ENCODE data around the gene PRTN3.
A peak's percentile ranks its signal among the peaks of the same experiment; 100 is the strongest.
"Not testable (repeated sequence)": the region's sequence is repeated elsewhere in the genome, so short reads cannot be mapped to it uniquely, and the experiment has no call there.

The PRTN3 gene

DNA sequence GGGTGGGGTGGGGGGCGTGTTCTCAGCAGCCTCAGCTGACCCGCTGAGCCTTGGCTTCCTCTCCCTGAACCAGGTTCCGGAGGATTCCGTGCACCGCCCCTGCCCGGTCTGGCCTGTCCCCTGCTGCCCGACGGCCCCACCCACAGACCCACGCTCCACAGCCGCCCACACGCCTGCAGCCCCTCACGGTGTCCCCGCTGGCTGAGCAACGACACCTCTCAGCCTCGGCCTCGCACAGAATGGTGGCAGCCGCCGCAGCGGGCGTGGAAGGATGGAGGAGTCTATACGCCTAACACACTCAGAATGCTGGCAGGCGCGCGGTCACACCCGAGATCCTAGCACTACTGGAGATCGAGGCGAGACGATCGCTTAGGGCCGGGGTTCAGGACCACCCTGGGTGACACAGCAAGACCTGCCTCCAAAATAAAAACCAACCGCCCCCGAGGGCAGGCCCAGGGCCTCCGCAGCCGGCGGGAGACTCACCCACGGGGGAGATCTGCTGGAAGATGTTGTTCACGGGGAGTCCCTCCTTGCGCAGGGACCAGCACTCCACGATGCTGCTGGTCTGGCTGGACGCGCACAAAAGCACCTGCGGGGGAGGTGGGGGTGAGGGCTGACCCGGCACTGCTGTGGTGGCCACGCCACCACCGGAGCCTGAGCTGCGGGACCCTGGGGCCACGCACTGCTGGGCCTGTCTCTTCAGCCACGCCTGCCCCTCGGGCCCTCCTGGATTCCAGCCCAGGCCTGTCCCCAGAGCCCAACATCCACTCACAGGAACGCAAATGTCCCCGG, 43.8 kb downstream of the PRTN3 start:
- no peak for DNase-seq

DNA sequence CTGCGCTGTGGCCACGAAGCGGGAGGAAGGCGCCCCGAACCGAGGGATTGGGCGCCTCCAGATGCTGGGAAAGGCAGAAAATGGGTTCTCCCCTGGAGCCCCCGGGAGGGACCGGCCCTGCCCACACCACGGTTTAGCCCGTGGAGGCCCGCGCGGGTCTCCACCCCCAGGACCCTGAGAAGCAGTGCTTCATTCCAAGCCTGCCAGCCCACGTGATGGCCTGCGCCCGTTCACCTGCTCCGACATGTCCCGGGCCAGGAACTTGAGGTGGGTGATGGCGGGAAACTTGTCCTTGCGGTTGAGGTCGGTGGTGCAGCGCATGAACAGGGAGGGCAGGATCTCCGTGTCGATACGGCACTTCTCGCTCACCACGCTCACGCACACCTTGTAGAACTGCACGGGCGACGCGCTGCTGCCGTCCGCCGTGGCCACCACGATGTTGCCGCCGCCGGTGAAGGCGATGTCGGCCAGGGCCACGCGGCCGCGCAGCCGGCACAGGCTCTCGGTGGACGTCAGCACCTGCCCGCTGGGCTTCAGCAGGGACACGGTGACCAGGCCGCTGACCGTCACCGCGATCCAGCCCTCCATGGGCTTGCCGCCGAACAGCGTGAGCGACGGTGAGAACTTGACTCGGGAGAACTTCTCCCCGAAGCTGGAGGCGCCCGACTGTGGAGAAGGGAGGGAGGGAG, 44.9 kb downstream of the PRTN3 start:
- DNase-seq: no peak

DNA sequence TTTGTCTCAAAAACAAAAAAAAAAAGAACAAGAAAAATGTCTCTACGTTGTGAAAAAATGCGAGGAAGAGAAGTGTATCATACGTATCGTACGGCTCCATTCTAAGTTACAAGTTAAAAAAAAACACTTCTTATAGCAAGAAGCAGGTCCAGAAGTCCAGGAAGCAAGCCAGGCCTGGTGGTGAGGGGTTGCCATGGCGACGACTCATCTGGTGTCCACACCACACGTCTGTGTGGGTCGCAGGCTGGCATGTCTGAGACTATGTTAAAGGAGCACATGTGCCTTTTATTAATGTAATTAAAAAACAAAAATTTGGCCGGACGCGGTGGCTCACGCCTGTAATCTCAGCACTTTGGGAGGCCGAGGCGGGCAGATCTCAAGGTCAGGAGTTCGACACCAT, 46.3 kb downstream of the PRTN3 start:
- DNase-seq: no peak

DNA sequence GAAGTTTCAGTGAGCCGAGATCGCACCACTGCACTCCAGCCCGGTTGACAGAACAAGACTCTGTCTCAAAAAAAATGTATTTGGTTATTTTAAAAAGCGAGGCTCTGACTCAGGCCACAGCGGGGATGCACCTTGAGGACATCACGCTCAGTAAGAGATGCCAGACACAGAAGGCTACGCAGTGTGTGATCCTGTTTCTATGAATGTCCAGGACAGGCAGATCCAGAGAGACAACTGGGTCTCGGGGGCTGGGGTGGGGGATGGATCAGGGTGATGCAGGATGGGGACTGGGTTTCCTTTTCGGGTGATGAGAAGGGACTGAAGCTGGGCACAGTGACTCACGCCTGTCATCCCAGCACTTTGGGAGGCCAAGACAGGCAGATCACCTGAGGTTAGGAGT, 46.8 kb downstream of the PRTN3 start:
- DNase-seq: no peak

DNA sequence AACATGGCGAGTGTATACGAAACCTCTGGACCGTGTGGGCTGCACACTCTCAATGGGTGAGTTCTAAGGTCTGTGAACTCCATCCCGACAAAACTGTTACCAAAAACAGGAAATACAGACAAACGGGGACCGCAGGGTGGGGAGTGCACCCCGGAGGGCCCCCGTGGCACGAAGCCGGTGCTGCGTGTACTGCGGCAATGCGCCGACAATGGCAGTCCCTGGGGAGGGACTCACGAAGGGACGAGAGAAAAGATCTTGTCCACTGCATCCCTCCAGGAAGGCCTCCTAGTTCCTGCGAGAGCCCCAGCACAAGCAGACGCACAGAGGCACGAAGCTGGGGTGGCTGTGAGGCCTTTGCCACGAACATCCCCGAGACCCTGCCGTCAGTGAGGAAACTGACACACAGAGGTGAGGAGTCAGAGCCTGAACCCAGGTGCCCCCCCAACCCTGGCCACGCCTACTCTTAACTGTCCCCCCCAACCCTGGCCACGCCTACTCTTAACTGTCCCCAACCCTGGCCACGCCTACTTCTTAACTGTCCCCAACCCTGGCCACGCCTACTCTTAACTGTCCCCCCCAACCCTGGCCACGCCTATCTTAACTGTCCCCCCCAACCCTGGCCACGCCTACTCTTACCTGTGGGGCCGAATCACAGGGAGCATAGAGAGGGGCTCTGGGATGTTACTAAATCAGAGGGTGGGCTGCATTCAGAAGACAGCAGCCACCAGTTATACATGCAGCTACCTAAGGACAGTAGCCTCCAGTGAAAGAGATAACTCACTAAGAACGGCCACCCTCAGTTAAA, 48.0 kb downstream of the PRTN3 start:
- no peak for DNase-seq

DNA sequence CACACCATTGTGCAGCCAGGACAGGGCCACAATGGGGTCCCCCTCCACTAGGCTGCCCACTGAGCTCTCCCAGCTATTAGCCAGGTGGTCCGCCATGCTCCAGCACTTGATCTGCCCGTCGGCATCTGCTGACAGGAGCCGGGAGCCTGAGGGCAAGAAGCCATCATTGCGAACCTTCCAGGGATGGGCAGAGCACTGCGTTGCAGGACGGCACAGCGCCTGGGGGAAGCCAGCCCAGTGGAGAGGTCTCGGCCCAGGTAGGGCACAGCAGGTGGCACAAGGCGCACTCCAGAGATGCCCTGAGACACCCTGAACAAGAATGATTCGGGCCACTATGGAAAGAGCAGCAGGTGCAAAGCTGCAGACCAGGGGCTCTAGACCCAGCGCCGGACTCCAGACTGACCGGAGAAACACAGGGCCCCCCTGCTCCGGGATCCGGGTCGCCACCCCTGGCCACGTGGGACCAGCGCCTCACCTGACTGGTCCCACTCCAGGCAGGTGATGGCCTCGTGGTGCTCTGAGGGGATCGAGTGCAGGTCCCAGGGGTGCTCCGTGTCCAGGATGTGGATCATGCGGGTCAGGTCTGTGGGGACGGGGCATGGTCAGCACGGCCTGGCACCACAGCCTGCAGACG, 49.0 kb downstream of the PRTN3 start:
- no peak for DNase-seq

DNA sequence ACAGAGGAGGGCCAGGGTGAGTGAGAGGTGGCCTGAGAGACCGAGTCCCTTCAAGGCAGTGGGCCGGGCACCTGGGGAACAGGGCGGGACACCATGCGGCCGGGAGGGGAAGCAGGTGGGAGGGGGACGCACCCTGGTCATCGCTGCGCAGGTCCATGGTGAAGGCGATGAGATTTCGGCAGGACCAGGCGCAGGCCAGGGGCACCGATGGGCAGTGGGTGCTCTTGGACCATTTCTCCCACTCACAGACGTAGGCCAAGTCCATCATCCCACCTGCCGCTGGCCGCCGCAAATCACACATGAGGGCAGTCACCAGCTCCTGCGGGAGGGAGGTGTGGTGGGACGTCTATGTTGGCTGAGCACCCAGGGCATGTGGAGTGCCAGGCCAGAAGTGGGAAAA, 50.0 kb downstream of the PRTN3 start:
- DNase-seq: no peak

DNA sequence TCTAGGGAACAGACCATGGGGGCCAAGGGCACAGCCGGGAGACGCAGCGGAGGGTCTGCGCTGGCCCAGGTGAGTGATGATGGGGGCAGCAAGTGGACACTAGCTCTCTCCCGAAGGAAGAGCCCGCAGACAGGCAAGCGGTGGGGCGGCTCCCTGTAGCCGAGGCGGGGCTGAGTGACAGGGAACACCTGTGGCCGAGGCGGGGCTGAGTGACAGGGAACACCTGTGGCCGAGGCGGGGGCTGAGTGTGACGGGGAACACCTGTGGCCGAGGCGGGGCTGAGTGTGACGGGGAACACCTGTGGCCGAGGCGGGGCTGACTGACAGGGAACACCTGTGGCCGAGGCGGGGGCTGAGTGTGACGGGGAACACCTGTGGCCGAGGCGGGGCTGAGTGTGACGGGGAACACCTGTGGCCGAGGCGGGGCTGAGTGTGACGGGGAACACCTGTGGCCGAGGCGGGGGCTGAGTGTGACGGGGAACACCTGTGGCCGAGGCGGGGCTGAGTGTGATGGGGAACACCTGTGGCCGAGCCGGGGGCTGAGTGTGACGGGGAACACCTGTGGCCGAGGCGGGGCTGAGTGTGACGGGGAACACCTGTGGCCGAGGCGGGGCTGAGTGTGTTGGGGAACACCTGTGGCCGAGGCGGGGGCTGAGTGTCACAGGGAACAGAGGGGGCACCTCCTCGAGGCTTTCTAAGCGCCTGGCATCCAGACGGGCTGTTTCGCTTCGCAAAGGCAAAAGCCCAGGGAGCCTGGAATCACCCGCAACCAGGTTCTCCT, 50.8 kb downstream of the PRTN3 start:
- not testable (repeated sequence) for DNase-seq

DNA sequence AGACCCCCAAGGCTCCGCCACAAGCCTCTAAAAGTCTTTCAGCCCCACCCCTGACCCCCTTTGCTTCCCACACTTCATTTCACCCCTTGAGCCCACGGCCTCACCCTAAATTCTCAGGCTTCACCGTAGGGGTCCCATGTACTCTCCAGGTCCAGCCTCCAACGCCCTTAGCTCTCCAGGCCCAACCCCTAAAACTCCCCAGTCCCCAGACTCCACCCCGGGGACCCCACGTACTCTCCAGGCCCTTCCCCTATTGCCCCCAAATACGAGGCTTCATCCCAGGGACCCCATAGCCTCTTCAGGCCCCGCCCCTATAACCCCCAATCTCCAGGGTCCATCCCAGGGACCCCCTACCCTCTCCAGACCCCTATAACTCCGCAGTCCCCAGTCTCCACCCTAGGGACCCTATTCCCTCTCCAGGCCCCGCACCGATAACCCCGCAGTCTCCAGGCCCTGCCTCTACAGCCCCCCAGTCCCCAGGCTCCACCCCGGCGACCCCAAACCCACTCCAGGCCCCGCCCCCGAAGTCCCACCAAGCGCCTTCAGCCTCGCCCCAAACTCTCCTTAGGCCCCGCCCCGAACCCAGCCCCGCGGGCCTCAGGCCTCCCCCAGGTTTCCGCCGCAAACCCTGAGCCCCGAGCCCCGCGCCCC, 51.6 kb downstream of the PRTN3 start:
- no peak for DNase-seq

DNA sequence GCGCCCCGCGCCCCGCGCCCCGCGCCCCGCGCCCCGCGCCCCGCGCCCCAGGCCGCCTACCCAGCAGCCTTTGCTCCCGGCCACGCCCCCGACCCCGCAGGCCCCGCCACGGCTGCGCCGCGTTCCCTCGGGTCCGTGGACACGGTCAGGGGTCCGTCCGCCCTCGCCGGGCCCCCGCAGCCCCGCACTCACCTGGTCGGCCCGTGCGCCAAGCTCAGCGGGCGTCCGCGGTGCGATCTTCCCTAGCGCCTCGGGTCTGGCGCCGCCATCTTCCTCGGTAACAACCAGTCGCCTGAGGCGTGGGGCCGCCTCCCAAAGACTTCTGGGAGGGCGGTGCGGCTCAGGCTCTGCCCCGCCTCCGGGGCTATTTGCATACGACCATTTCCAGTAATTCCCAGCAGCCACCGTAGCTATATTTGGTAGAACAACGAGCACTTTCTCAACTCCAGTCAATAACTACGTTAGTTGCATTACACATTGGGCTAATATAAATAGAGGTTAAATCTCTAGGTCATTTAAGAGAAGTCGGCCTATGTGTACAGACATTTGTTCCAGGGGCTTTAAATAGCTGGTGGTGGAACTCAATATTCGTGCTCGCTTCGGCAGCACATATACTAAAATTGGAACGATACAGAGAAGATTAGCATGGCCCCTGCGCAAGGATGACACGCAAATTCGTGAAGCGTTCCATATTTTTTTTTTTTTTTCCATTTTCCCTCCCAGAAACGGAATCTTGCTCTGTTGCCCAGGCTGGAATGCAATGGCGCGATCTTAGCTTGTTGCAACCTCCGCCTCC, 52.3 kb downstream of the PRTN3 start, which contains the start of the genes MED16 and RNU6-9:
Gene MED16, minus strand, starts transcription at position 294 of the 796 bp plus-strand sequence. CDS start 2,056 bp downstream, outside the sequence.
Gene RNU6-9, plus strand, starts transcription at position 591 of the 796 bp plus-strand sequence.
- DNase-seq: peak; percentile 68

DNA sequence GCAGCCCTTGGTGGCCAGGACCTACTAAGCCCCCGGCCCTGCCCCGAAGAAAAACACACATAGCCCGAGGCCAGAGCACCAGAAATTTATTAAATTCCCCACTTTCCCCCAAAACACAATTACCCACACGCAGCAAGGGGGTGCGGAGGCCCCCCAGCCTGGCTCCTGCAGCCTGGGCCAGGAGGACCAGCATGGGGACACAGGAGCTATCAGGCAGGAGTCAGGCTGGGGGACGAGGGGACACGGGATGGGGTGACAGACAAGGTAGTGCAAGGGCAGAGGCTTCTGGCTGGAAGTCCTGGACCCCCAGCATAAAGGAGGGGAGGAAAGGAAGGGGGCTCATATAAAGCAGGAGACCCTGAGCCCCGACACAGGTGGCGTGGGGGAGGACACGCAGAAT, 55.6 kb downstream of the PRTN3 start:
- no peak for DNase-seq

DNA sequence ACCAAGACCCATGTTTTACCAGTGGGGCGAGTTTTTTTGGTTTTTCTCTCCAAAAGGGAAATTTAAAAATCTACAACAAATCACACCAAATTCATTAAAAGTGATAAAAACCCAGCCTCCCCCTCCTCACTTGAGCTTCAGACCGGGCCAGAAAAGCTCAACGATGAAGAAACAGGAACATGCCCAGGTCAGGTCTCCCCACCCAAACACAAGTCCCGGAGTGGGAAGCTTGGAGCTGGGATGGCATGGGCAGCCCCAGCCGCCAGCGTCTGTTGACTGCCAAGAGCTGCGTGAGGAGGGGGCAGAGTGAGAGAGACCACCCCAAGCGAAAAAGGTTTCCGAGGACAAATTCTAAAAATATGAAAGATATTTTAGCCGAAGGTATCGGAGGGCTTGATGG, 56.2 kb downstream of the PRTN3 start:
- DNase-seq: no peak

DNA sequence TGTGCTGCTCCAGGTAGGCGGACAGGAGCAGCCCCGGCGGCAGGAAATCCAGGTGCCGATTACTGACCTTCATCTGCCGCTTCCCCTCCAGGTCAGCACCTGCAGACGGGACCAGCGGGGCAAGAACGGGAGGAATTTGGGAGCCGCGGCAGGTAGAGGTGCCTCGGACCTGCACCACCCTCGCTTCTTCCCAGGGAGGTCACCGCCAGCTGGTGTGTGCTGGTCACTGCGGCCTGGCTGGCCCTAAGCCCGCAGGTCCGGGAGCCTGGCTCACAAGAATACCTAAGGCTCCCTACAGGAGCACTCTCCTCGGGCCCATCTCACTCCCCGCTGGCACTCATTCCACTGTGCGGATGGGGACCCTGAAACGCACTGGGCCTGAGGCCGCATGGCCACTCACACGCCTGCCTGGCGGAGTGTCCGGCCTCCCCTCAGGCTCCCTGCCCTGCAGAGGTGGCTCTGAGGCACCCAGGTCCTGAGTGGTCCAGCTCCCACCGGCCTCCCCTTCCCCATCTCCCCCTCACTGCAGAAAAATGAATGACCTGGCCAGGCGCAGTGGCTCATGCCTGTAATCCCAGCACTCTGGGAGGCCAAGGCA, 56.7 kb downstream of the PRTN3 start:
- DNase-seq: no peak
